NB4 (cell line): ENCODE results near the gene CABLES1.

Experiments used
- CTCF ChIP-seq: IDR thresholded peaks from one replicate; pipeline ENCODE4 v1.5.1; 2012; ENCODE audit warnings: low read depth, low read length
- MAX ChIP-seq: IDR thresholded peaks from 2 replicates; pipeline ENCODE4 v1.6.1; 2011; ENCODE audit warnings: low read depth, low read length
- MYC ChIP-seq: IDR thresholded peaks from 2 replicates; pipeline ENCODE4 v1.6.1; 2011; ENCODE audit warnings: low read depth, low read length
- POLR2A ChIP-seq: IDR thresholded peaks from 2 replicates; pipeline ENCODE4 v1.6.1; 2011; ENCODE audit warnings: mild to moderate bottlenecking; ENCODE audit not compliant: insufficient read length; ENCODE audit errors: extremely low read depth

GRCh38 chr18:23257137-23257536 lies 121.9 kb downstream of the CABLES1 start:
- TF ChIP-seq CTCF, result no peak
- TF ChIP-seq POLR2A, result no peak
- no peak for TF ChIP-seq MAX
- TF ChIP-seq MYC, result no peak
